K562 (cell line): ENCODE data around the gene BTBD16. TPM values are rescaled to one million over a fixed set of nuclear protein-coding genes. Genes with fewer than 3 reads are reported as not detected.

Experiments used
- ATAC-seq: fragments of 200-7000 bp; cut with Tn5 transposase; 3 replicates; pipeline ENCODE4 v1.9.1; 2020; ENCODE audit warnings: moderate library complexity
- BruUV-seq: library from RNA; stranded (reverse); fragments of 400-500 nt; replicated peaks from 2 replicates; lab custom pipeline; 2021; lab: Mats Ljungman, UMichigan
- CTCF ChIA-PET: fragments of 300-600 bp; formaldehyde crosslinking; extraction: SDS; loops from one replicate; lab custom pipeline; 2021; ENCODE audit warnings: low intra/inter-chr PET ratio; lab: Yijun Ruan, JAX
- POLR2A ChIA-PET: fragments of 300-600, 350-650 bp; sonication (Branson Sonifier 250); formaldehyde crosslinking; extraction: SDS; loops from one replicate; lab custom pipeline; 2021; ENCODE audit warnings: antibody characterized with exemption, inconsistent platforms; lab: Yijun Ruan, JAX
- DNase-seq, 4 experiments: peaks; one replicate each; pipeline versions ENCODE4 v3.0.0 to v3.0.0-alpha.2; 2011 to 2018; ENCODE audit warnings: low spot score in 3 of 4, mixed read lengths in 3 of 4; ENCODE audit errors: extremely low read depth in 1 of 4
- FAIRE-seq: peaks from 2 replicates; lab custom pipeline; 2011; peaks lifted over from hg19 to GRCh38; lab: Jason Lieb, UNC
- H2AFZ ChIP-seq: 2 replicates; pipeline ENCODE4 v1.6.0; 2011; ENCODE audit warnings: low read depth, low read length, control low read depth, inconsistent platforms
- H3K27ac ChIP-seq: fragments of 200-600 bp; 3 replicates; pipeline ENCODE4 v1.8.0; 2011; ENCODE audit warnings: low read depth, mild to moderate bottlenecking, control low read depth, inconsistent platforms, low read length, moderate library complexity, mixed read lengths; ENCODE audit errors: extremely low read depth
- H3K27me3 ChIP-seq, 2 experiments: fragments of 300-600 bp in 1 of 2; 2 replicates in 1 of 2; 3 replicates in 1 of 2; pipeline versions ENCODE4 v1.6.0 to v1.8.0; 2011; ENCODE audit warnings: inconsistent platforms in 2 of 2, low read length in 2 of 2, mild to moderate bottlenecking in 1 of 2, mixed read lengths in 1 of 2, moderate library complexity in 1 of 2; ENCODE audit not compliant: control insufficient read depth in 2 of 2, insufficient read depth in 2 of 2
- H3K36me3 ChIP-seq: fragments of 300-600 bp; 3 replicates; pipeline ENCODE4 v1.8.0; 2011; ENCODE audit warnings: mild to moderate bottlenecking, low read length, inconsistent platforms; ENCODE audit not compliant: control insufficient read depth, insufficient read depth
- H3K4me1 ChIP-seq, 2 experiments: fragments of 200-600 bp in 1 of 2; replicated peaks in 1 of 2; 2 replicates in 1 of 2; 3 replicates in 1 of 2; pipeline versions ENCODE4 v1.5.1 to v1.8.0; 2011; ENCODE audit warnings: inconsistent platforms in 2 of 2, low read length in 2 of 2, mild to moderate bottlenecking in 1 of 2, mixed read lengths in 1 of 2, moderate library complexity in 1 of 2; ENCODE audit not compliant: control insufficient read depth in 2 of 2, insufficient read depth in 2 of 2
- H3K4me2 ChIP-seq: 2 replicates; pipeline ENCODE4 v1.6.1; 2011; ENCODE audit warnings: low read length, control low read depth, inconsistent platforms, mixed read lengths; ENCODE audit not compliant: insufficient read depth
- H3K4me3 ChIP-seq: fragments of 200-600 bp; sonication (generic), shearing (Covaris generic); 2 replicates; pipeline ENCODE4 v1.5.1; 2016; ENCODE audit warnings: control low read depth, inconsistent platforms
- H3K79me2 ChIP-seq: fragments of 200-600 bp; 3 replicates; pipeline ENCODE4 v1.8.0; 2011; ENCODE audit warnings: low read length, inconsistent platforms; ENCODE audit not compliant: control insufficient read depth, insufficient read depth
- H3K9ac ChIP-seq, 2 experiments: 2 replicates each; pipeline versions ENCODE4 v1.6.0 to v1.6.1; 2011; ENCODE audit warnings: low read depth in 2 of 2, low read length in 2 of 2, control low read depth in 1 of 2, inconsistent platforms in 1 of 2, mild to moderate bottlenecking in 1 of 2, mixed read lengths in 1 of 2; ENCODE audit not compliant: insufficient read depth in 1 of 2
- H3K9me1 ChIP-seq: one replicate; pipeline ENCODE4 v1.6.0; 2011; ENCODE audit warnings: inconsistent platforms, mild to moderate bottlenecking, low read length, moderate library complexity; ENCODE audit not compliant: control insufficient read depth, insufficient read depth
- H3K9me3 ChIP-seq: replicated peaks from 2 replicates; pipeline ENCODE4 v1.5.1; 2011; ENCODE audit warnings: low read depth, low read length, inconsistent platforms; ENCODE audit not compliant: control insufficient read depth, insufficient read depth
- H4K20me1 ChIP-seq: replicated peaks from 2 replicates; pipeline ENCODE4 v1.6.1; 2011; ENCODE audit warnings: low read length, inconsistent platforms, mixed read lengths; ENCODE audit not compliant: control insufficient read depth, insufficient read depth
- CHD2 ChIP-seq: IDR thresholded peaks from 2 replicates; pipeline ENCODE4 v1.6.1; 2011; ENCODE audit warnings: low read depth, low read length
- FUS ChIP-seq: fragments of 200-400 bp; formaldehyde crosslinking; optimal IDR thresholded peaks from 2 replicates; pipeline ENCODE3; 2017; ENCODE audit warnings: low read depth, low read length
- GTF3C2 ChIP-seq: IDR thresholded peaks from 3 replicates; pipeline ENCODE4 v1.6.1; 2011; ENCODE audit warnings: borderline replicate concordance, mild to moderate bottlenecking, moderate library complexity; ENCODE audit not compliant: insufficient read length; ENCODE audit errors: extremely low read depth
- MECOM ChIP-seq: fragments of 250-450 bp; sonication (Bioruptor Pico); IDR thresholded peaks from 2 replicates; pipeline ENCODE4 v1.8.0; 2022; ENCODE audit warnings: inconsistent platforms
- MYNN ChIP-seq, 2 experiments: sonication (generic); formaldehyde crosslinking in 1 of 2; IDR thresholded peaks; 2 replicates each; pipeline versions ENCODE4 v1.5.0 to v1.6.1; 2016 to 2020; ENCODE audit warnings: antibody characterized with exemption in 1 of 2, missing genetic modification reagents in 1 of 2
- PCBP2 ChIP-seq: fragments of 200-400 bp; formaldehyde crosslinking; IDR thresholded peaks from 2 replicates; pipeline ENCODE4 v1.6.1; 2018; ENCODE audit warnings: low read length, low read depth, mild to moderate bottlenecking, moderate library complexity; ENCODE audit not compliant: poor library complexity, severe bottlenecking
- SIX5 ChIP-seq, 2 experiments: IDR thresholded peaks; 2 replicates each; pipeline ENCODE4 v1.6.1; 2011; ENCODE audit warnings: low read length in 2 of 2, borderline replicate concordance in 1 of 2, low read depth in 1 of 2, mild to moderate bottlenecking in 1 of 2, moderate library complexity in 1 of 2; ENCODE audit not compliant: insufficient read depth in 1 of 2
- ZC3H4 ChIP-seq: sonication (generic); formaldehyde crosslinking; IDR thresholded peaks from 2 replicates; pipeline ENCODE4 v1.9.0; 2021; ENCODE audit warnings: missing genetic modification reagents, borderline replicate concordance
- ZNF436 ChIP-seq: fragments of 250-450, 450-650 bp; sonication (Bioruptor Pico); formaldehyde crosslinking; IDR thresholded peaks from 2 replicates; pipeline ENCODE4 v1.7.0; 2020; ENCODE audit warnings: mild to moderate bottlenecking
- WGBS: fragments of 100-300 bp; shearing (Covaris generic); methylation state at CpG from one replicate; pipeline ENCODE4 v1.1.6; 2016; ENCODE audit warnings: low coverage, mixed read lengths; ENCODE audit not compliant: insufficient coverage; ENCODE audit errors: missing lambda C conversion rate; 5-methylcytosine and 5-hydroxymethylcytosine counted together
- in situ Hi-C: fragments of 300-500 bp; cut with MboI; formaldehyde crosslinking; loops from 4 replicates; pipeline ENCODE4 v1.15.0; 2018; ENCODE audit warnings: inconsistent platforms, mixed read lengths
- intact Hi-C: fragments of 100-400 bp; cut with micrococcal nuclease; formaldehyde crosslinking; loops from 2 replicates; pipeline ENCODE4 v1.14.2; 2022
- polyA plus RNA-seq, 8 experiments: library from polyadenylated mRNA; depleted of rRNA in 4 of 8; stranded (reverse) in 5 of 8; unstranded in 3 of 8; fragments of >200 nt; fragmentation: Nextera tagmentation in 2 of 8; fragmentation: Illumina TruSeq in 1 of 8; extraction: Ambion mirVana in 2 of 8; extraction: Trizol in 1 of 8; gene quantifications; 2 replicates each; pipeline versions ENCODE4 v1.2.1 to v1.2.3, GENCODE V29; 2011 to 2014; ENCODE audit warnings: inconsistent platforms in 1 of 8, missing spikeins in 1 of 8
- total RNA-seq, 7 experiments: library from RNA; depleted of rRNA in 6 of 7; stranded (reverse); fragments of >200 nt in 6 of 7; fragmentation: Illumina TruSeq in 2 of 7; extraction: Trizol in 2 of 7; gene quantifications; 2 replicates each; pipeline versions ENCODE4 v1.2.1 to v1.2.3, GENCODE V29; 2011 to 2021; ENCODE audit warnings: low replicate concordance in 1 of 7
- TF ChIP-seq, protein P1 (sequence below): fragments of 250-450 bp; sonication (Bioruptor Pico); IDR thresholded peaks from 2 replicates; pipeline ENCODE4 v1.5.0; 2022; ENCODE audit warnings: mild to moderate bottlenecking

BTBD16 gene
- total and polyA plus RNA-seq, 9 of the 15 experiments (the other 6 are each of a cell fraction or from before 2014, with no cell fraction given): 0.11 TPM; not detected in 8

GRCh38 chr10:122225330-122225729 is 45.8 kb upstream of the BTBD16 start:
- no peak for TF ChIP-seq SIX5 (IDR thresholded peaks at IDR 0.05; ENCODE audit: borderline replicate concordance in 1 of 2, insufficient read depth in 1 of 2, low read depth in 1 of 2, low read length in 2 of 2)
- no peak for TF ChIP-seq ZNF436 (CRISPR knock-in tag)
- H2AFZ ChIP-seq: no peak overlapping the region
- no peak overlapping the region for H3K4me2 ChIP-seq
- no peaks in the 10 kb centered on the region for H3K9me3 ChIP-seq
- FAIRE-seq: no peak
- H3K9ac ChIP-seq: no peak overlapping the region
- POLR2A ChIA-PET: interaction anchor here (0.6 kb wide), 1 partner anchor 708 kb away, joined by 3 read pairs; no protein-coding TSS in a partner anchor
- CTCF ChIA-PET: no interaction called here
- no peak for DNase-seq
- no peaks in the 10 kb centered on the region for H3K36me3 ChIP-seq
- H3K4me1 ChIP-seq: no peaks in the 10 kb centered on the region
- H3K27ac ChIP-seq: no peak overlapping the region
- WGBS: 0% methylated on average over 8 of the region's 9 CpGs
- H3K27me3 ChIP-seq: peaks cover 2 to 16% of the 10 kb centered on the region in 2 experiments; a peak in 2 of 5 replicates
- H4K20me1 ChIP-seq: no peaks in the 10 kb centered on the region
- no peaks in the 10 kb centered on the region for H3K79me2 ChIP-seq
- in situ Hi-C loops (no loop called here), intact Hi-C loops (no loop called here)
- no TSS peak for BruUV-seq
- no peaks in the 10 kb centered on the region for H3K9me1 ChIP-seq
- no peak for ATAC-seq
- no peak overlapping the region for H3K4me3 ChIP-seq

GRCh38 chr10:122227754-122228153 is 43.3 kb upstream of the BTBD16 start:
- Histone ChIP-seq H3K9ac (no peak overlapping the region), H4K20me1 (no peaks in the 10 kb centered on the region), H3K9me3 (no peaks in the 10 kb centered on the region), H3K4me1 (no peaks in the 10 kb centered on the region), H2AFZ (no peak overlapping the region), H3K79me2 (no peaks in the 10 kb centered on the region), H3K9me1 (no peaks in the 10 kb centered on the region), H3K27me3 (peaks cover 2 to 24% of the 10 kb centered on the region in 2 experiments; a peak in 2 of 5 replicates), H3K36me3 (no peaks in the 10 kb centered on the region), H3K4me2 (no peak overlapping the region), H3K27ac (no peak overlapping the region), H3K4me3 (no peak overlapping the region)
- POLR2A ChIA-PET: no interaction called here
- BruUV-seq: no TSS peak
- ATAC-seq: no peak
- CTCF ChIA-PET: no interaction called here
- in situ Hi-C loops (no loop called here), intact Hi-C loops (no loop called here)
- FAIRE-seq: no peak
- DNase-seq: no peak
- WGBS: 0% methylated on average over 3 of the region's 4 CpGs
- TF ChIP-seq ZC3H4 (CRISPR knock-in tag) (no peak), MYNN (IDR thresholded peaks at IDR 0.05) (no peak), MYNN (CRISPR knock-in tag; IDR thresholded peaks at IDR 0.05) (no peak), FUS (no peak), MECOM (CRISPR knock-in tag) (no peak), CHD2 (no peak), PCBP2 (no peak), GTF3C2 (no peak)
- TF ChIP-seq, protein P1, sequence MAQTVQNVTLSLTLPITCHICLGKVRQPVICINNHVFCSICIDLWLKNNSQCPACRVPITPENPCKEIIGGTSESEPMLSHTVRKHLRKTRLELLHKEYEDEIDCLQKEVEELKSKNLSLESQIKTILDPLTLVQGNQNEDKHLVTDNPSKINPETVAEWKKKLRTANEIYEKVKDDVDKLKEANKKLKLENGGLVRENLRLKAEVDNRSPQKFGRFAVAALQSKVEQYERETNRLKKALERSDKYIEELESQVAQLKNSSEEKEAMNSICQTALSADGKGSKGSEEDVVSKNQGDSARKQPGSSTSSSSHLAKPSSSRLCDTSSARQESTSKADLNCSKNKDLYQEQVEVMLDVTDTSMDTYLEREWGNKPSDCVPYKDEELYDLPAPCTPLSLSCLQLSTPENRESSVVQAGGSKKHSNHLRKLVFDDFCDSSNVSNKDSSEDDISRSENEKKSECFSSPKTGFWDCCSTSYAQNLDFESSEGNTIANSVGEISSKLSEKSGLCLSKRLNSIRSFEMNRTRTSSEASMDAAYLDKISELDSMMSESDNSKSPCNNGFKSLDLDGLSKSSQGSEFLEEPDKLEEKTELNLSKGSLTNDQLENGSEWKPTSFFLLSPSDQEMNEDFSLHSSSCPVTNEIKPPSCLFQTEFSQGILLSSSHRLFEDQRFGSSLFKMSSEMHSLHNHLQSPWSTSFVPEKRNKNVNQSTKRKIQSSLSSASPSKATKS (CRISPR knock-in tag): no peak
